HS-5 (cell line): ENCODE results near the gene PIGP.
"Not testable (repeated sequence)": the region's sequence is repeated elsewhere in the genome, so short reads cannot be mapped to it uniquely, and the experiment has no call there.

Source experiments
- DNase-seq: peaks from one replicate; pipeline ENCODE4 v3.0.0-alpha.2; 2012; ENCODE audit warnings: low read depth

The PIGP gene

GRCh38 chr21:37076087-37076850 is 3.4 kb upstream of the PIGP start:
- DNase-seq, result no peak

GRCh38 chr21:37075214-37075770 is 2.4 kb upstream of the PIGP start:
- no peak for DNase-seq

GRCh38 chr21:37074546-37074945 is 1.7 kb upstream of the PIGP start:
- DNase-seq, result no peak

GRCh38 chr21:37074197-37074510 is 1.3 kb upstream of the PIGP start:
- DNase-seq, result no peak

GRCh38 chr21:37073417-37074196 is 736 bp upstream of the PIGP start:
- DNase-seq, result no peak

DNA sequence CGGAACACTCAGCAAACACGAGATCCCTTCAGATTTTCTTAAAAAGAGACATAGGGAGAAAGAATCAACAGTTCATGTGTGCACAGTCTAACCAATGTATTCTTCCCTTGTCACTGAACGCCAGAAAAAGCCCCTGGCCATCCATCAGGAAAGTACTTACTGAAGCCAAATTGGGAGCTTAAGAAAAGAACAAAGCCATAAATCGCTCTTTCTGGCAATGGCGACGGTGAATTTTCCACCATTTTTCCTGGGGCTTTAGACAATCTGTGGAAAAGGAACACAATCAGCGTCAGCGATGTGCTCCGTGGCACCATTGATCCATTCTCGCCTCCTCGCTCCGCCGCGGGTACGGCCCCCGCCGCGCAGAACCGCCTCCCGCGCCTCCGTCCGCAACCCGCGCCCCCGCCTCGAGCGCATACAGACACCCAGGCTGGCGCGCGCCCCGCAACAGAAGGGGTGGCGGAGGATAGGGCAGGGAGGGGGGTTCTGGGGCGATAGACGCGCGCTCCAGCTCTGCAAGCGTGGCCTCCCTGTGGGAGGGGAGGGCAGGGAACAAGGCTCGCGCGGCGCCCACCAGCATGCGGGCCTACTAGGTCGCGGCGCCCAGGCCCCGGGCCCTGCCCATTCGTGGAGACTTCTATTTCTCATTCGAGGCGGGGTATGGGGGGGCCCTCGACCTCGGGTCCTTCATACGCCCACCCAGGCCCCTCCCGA is 440 bp downstream of the PIGP start:
- peak; percentile 28 for DNase-seq

GRCh38 chr21:37071561-37072273 is 1.2 kb downstream of the PIGP start:
- DNase-seq, result no peak

GRCh38 chr21:37065561-37066177 is 7.2 kb downstream of the PIGP start:
- DNase-seq, result no peak

DNA sequence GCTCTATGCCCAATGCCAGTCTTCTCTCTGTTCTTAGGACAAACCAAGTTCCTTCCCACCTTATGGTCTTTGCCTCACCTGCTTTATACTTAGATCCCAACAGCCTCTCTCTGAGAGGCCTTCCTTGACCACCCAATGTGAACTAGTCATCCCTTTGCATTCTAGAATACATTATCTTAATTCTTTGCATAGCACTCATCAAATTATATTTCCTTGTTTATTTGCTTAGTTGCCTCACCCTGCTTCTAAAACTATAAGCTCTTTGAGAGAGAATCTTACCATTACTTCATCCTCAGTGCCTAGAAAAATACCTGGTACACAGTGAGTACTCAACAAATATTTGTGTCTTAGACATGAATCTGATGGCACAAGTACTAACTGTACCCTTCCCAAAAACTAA is 8.0 kb downstream of the PIGP start:
- DNase-seq, result no peak

GRCh38 chr21:37063433-37063832 is 9.4 kb downstream of the PIGP start:
- DNase-seq, result no peak

GRCh38 chr21:37062593-37062935 is 10.3 kb downstream of the PIGP start:
- no peak for DNase-seq

DNA sequence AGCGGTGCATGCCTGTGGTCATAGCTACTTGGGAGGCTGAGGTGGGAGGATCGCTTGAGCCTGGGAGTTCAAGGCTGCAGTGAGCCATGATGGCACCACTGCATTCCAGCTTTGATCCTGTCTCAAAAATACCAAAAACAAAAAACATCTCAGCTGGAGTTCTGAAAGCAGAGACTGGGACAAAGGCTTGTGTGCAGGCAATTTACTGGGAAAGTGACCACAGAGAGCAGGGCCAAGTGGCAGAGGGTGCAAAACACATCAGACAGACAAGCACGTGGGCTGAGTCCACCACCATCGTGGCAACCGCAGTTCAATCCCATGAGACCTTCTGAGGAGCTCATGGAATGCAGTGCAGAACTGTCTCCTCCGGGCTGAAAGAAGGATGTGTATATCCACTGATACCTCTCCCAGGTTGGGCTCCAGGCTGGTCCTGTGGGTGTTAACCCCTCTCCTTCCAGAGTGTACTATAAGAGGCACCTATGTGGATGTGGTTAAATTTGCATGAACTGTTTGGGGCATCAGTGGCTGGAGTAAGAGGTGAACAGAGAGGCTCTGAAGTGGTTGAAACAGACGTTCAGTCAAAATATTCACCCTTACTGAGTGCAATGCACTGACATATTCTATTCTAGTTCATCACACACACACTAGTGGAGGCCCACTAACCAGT is 10.8 kb downstream of the PIGP start:
- no peak for DNase-seq

GRCh38 chr21:37060296-37060695 is 12.6 kb downstream of the PIGP start:
- DNase-seq, result peak; percentile 88

DNA sequence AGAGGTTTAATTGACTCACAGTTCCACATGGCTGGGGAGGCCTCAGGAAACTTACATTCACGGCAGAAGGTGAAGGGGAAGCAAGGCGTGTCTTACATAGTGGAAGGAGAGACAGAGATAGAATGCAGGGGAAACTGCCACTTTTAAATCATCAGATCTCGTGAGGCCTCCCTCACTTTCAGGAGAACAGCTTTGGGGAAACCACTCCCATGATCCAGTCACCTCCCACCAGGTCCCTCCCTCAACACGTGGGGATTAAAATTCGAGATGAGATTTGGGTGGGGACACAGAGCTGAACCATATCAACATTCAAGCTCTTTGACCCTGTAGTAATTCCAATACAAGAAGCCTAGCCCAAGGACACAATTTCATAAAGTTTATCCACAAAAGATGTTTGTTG is 13.7 kb downstream of the PIGP start:
- DNase-seq, result no peak

DNA sequence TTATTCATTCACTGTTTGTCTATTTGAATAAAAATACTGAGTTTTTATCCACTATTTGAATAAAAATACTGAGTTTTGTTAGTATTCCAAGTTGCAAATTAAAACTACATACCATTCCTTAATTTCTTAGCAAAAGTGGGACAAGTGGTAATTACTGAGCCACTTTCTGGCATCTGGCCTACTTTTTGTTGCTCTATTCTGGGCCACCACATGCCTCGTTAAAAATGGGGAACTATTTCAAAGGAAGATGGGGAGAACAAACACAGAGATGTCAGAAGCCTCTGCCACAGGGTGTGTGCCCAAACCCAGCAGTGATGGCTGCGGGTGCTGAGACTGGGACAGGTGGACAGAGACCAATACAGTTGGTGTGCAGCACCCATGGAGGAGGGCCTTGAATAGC is 14.6 kb downstream of the PIGP start:
- DNase-seq, result no peak

GRCh38 chr21:37057614-37058013 is 15.3 kb downstream of the PIGP start:
- no peak for DNase-seq

DNA sequence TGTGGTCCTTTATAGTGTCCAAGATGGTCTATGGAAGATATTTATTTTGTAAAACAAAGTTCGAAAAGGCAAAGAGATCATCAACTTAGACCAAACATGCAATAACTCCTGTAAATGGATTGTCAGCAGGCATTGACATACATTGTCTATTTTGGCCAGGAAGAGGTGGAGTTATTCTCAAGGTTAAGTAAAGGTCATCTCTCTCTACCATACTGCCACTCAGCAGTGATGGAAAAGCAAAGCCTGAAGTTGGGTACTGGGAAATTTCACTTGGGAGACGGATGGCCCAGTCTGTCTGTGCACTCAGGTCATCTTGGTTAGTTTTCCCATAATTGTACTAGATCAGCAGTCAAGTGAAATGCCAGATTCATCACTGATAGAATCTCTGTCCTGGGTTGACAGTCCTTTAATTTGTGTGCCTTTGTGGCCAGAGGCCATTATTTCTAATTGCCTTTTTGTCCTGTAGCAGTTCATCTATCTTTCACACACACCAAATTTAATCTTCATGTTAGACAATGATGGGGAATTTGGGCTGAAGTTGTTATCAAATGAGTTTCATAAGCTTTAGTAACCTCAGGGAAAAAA is 17.5 kb downstream of the PIGP start:
- no peak for DNase-seq

GRCh38 chr21:37049741-37050140 is 23.1 kb downstream of the PIGP start:
- not testable (repeated sequence) for DNase-seq

- no peak for DNase-seq
Observed at GRCh38 chr21:37047079-37047478, 25.8 kb downstream of the PIGP start.

- no peak for DNase-seq
Observed at GRCh38 chr21:37045556-37045955, 27.3 kb downstream of the PIGP start.

GRCh38 chr21:37045149-37045548 is 27.7 kb downstream of the PIGP start:
- no peak for DNase-seq
